ENCODE measurements around the gene LGALS1.
"Not testable (repeated sequence)": the region's sequence is repeated elsewhere in the genome, so short reads cannot be mapped to it uniquely, and the experiment has no call there.

The LGALS1 gene

GRCh38 chr22:37714634-37715033, 39.2 kb downstream of the LGALS1 start:
- CTCF ChIA-PET = interaction anchor here (0.6 kb wide), 1 partner anchor 964 kb away, joined by 3 read pairs; no protein-coding TSS in a partner anchor

GRCh38 chr22:37715760-37716159, 40.3 kb downstream of the LGALS1 start:
- CTCF ChIA-PET = no interaction called here
- no peak for DNase-seq
- Mint-ChIP-seq H3K36me3 (no peaks in the 10 kb centered on the region), H3K27ac (no peak overlapping the region), H3K27me3 (no peaks in the 10 kb centered on the region), H3K4me3 (no peak overlapping the region), H3K4me1 (no peaks in the 10 kb centered on the region), H3K9me3 (no peaks in the 10 kb centered on the region)

More at GRCh38 chr22:37714634-37715033, 39.2 kb downstream of the LGALS1 start:
- no peaks in the 10 kb centered on the region for H3K9me3 Mint-ChIP-seq
- H3K36me3 Mint-ChIP-seq = no peaks in the 10 kb centered on the region
- H3K27me3 Mint-ChIP-seq = no peaks in the 10 kb centered on the region
- H3K27ac Mint-ChIP-seq = no peak overlapping the region
- H3K4me1 Mint-ChIP-seq = no peaks in the 10 kb centered on the region
- no peak overlapping the region for H3K4me3 Mint-ChIP-seq
- DNase-seq = no peak

- Mint-ChIP-seq H3K9me3 (no peaks in the 10 kb centered on the region), H3K27me3 (no peaks in the 10 kb centered on the region), H3K4me1 (no peaks in the 10 kb centered on the region), H3K4me3 (no peak overlapping the region), H3K36me3 (no peaks in the 10 kb centered on the region), H3K27ac (no peak overlapping the region)
- CTCF ChIA-PET = no interaction called here
- DNase-seq = no peak
Measured at GRCh38 chr22:37716708-37717107, 41.3 kb downstream of the LGALS1 start.

- H3K4me3 Mint-ChIP-seq, CTCF ChIA-PET, H3K27me3 Mint-ChIP-seq, DNase-seq, H3K27ac Mint-ChIP-seq, H3K9me3 Mint-ChIP-seq, H3K4me1 Mint-ChIP-seq, H3K36me3 Mint-ChIP-seq: not testable (repeated sequence)
Measured at GRCh38 chr22:37717235-37717634, 41.8 kb downstream of the LGALS1 start.

GRCh38 chr22:37717746-37718305, 42.4 kb downstream of the LGALS1 start:
- H3K4me1 Mint-ChIP-seq, H3K9me3 Mint-ChIP-seq, H3K27ac Mint-ChIP-seq, CTCF ChIA-PET, H3K36me3 Mint-ChIP-seq, H3K27me3 Mint-ChIP-seq, DNase-seq, H3K4me3 Mint-ChIP-seq: not testable (repeated sequence)

- DNase-seq = no peak
- CTCF ChIA-PET = no interaction called here
- H3K9me3 Mint-ChIP-seq = no peaks in the 10 kb centered on the region
- H3K4me1 Mint-ChIP-seq = peaks cover 2% of the 10 kb centered on the region
- H3K27me3 Mint-ChIP-seq = no peaks in the 10 kb centered on the region
- no peaks in the 10 kb centered on the region for H3K36me3 Mint-ChIP-seq
- H3K4me3 Mint-ChIP-seq = no peak overlapping the region
- no peak overlapping the region for H3K27ac Mint-ChIP-seq
Measured at GRCh38 chr22:37725551-37726240, 50.3 kb downstream of the LGALS1 start.

- H3K4me3 Mint-ChIP-seq = no peak overlapping the region
- CTCF ChIA-PET = no interaction called here
- H3K36me3 Mint-ChIP-seq = no peaks in the 10 kb centered on the region
- H3K27me3 Mint-ChIP-seq = no peaks in the 10 kb centered on the region
- DNase-seq = no peak
- no peak overlapping the region for H3K27ac Mint-ChIP-seq
- no peaks in the 10 kb centered on the region for H3K9me3 Mint-ChIP-seq
- peaks cover 2% of the 10 kb centered on the region for H3K4me1 Mint-ChIP-seq
Measured at GRCh38 chr22:37726241-37726887, 50.9 kb downstream of the LGALS1 start.

GRCh38 chr22:37728620-37729019, 53.2 kb downstream of the LGALS1 start:
- no peak for DNase-seq
- no peak overlapping the region for H3K4me3 Mint-ChIP-seq
- no peaks in the 10 kb centered on the region for H3K36me3 Mint-ChIP-seq
- no peaks in the 10 kb centered on the region for H3K27me3 Mint-ChIP-seq
- H3K4me1 Mint-ChIP-seq = peaks cover 2% of the 10 kb centered on the region
- CTCF ChIA-PET = no interaction called here
- no peaks in the 10 kb centered on the region for H3K9me3 Mint-ChIP-seq
- no peak overlapping the region for H3K27ac Mint-ChIP-seq

Measured in activated naive CD4-positive, alpha-beta T cell treated with anti-CD3 and anti-CD28 coated beads, Interleukin-2, amount 10 ng/mL, durations not matched to agents 7 days and 5 days (primary cell).